ENCODE results near the gene ADISSP. TPM values are rescaled to one million over a fixed set of nuclear protein-coding genes. Genes with fewer than 3 reads are reported as not detected.
A peak's percentile ranks its signal among the peaks of the same experiment; 100 is the strongest.
"Not testable (repeated sequence)": the region's sequence is repeated elsewhere in the genome, so short reads cannot be mapped to it uniquely, and the experiment has no call there.

The ADISSP gene
- total and polyA plus RNA-seq, 2 experiments from 2014 or later: 86.6 to 126 TPM

DNA sequence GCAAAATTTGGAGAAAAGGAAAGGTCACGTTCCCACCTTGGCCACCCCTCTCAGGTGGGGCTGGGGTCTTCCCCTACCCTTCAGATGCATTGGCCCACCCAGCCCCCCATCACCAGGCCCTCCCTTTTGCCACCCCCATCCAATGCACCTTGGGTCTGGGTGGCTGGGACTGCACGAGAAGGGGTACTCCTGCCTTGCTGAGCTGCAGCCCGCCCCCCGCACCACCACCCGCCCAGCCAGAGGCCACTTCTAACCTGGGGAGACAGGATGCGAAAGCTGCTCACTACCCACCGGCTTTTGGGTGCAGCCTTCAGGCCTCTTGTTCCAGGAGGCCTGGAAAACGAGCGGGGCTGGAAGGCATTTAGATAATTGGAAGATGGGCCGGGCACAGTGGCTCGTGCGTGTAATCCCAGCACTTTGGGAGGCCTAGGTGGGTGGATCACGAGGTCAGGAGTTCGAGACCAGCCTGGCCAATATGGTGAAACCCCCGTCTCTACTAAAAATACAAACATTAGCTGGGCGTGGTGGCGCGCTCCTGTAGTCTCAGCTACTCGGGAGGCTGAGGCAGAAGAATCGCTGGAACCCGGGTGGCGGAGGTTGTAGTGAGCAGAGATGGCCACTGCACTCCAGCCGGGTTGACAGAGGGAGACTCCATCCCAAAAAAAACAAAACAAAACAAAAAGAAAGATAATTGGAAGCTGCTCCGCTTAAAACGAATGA is 27.3 kb upstream of the ADISSP start:
- 0 out of 3 replicates have a peak, but pooled peaks cover 3% of the 10 kb centered on the region for H3K36me3 Mint-ChIP-seq (ENCODE audit: low read depth)
- no peaks in the 10 kb centered on the region for H3K36me3 ChIP-seq (ENCODE audit: insufficient read depth)
- ATAC-seq (no peak), DNase-seq (ENCODE audit: low spot score) (no peak)
- H3K9me3 Mint-ChIP-seq: no peaks in the 10 kb centered on the region
- H3K4me2 ChIP-seq: peak overlapping the region; percentile 85
- peaks cover 32% of the 10 kb centered on the region for H3K4me1 Mint-ChIP-seq
- no peak for TF ChIP-seq STAT1 (IDR thresholded peaks at IDR 0.05; ENCODE audit: unreplicated experiment)
- no peak overlapping the region for H3K27ac ChIP-seq (ENCODE audit: low read depth)
- H2AFZ ChIP-seq: no peak overlapping the region
- peaks cover 25% of the 10 kb centered on the region for H3K27me3 Mint-ChIP-seq (ENCODE audit: insufficient read depth, low read depth, poor library complexity)
- H3K4me3 Mint-ChIP-seq: peak overlapping the region; percentile 86
- H4K20me1 ChIP-seq (replicated peaks; ENCODE audit: insufficient read depth): no peaks in the 10 kb centered on the region
- no peaks in the 10 kb centered on the region for H3K79me2 ChIP-seq (replicated peaks; ENCODE audit: insufficient read depth)
- H3K27ac Mint-ChIP-seq: no peak overlapping the region
- peaks cover 30% of the 10 kb centered on the region for H3K4me1 ChIP-seq (ENCODE audit: insufficient read depth)
- H3K27me3 ChIP-seq (ENCODE audit: insufficient read depth): no peaks in the 10 kb centered on the region
- no peaks in the 10 kb centered on the region for H3K9me2 ChIP-seq (ENCODE audit: insufficient read depth)
- H3F3A ChIP-seq (replicated peaks; ENCODE audit: low read depth): peaks cover 12% of the 10 kb centered on the region; the same call in 1 of the 2 replicates
- peak overlapping the region; percentile 68 for H3K4me3 ChIP-seq

DNA sequence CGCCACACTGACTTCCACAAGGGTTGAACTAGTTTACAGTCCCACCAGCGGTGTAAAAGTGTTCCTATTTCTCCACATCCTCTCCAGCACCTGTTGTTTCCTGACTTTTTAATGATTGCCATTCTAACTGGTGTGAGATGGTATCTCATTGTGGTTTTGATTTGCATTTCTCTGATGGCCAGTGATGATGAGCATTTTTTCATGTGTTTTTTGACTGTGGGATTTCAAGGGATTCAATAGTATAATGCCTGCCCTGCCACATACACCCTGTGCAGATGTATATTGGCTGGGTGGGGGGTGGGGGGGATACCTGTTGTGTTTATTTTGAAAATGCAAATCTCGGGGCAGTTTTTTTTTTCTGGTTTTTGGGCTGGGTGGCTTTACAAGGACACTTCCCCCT is 26.6 kb upstream of the ADISSP start:
- not testable (repeated sequence) for H3K36me3 Mint-ChIP-seq (ENCODE audit: low read depth); H3K27ac Mint-ChIP-seq; H3K9me3 Mint-ChIP-seq; H4K20me1 ChIP-seq (replicated peaks; ENCODE audit: insufficient read depth); H3K9me2 ChIP-seq (ENCODE audit: insufficient read depth); H3K27me3 ChIP-seq (ENCODE audit: insufficient read depth); H3K79me2 ChIP-seq (replicated peaks; ENCODE audit: insufficient read depth); H3K36me3 ChIP-seq (ENCODE audit: insufficient read depth); H3K4me3 ChIP-seq; ATAC-seq; DNase-seq (ENCODE audit: low spot score); H3K27ac ChIP-seq (ENCODE audit: low read depth); H2AFZ ChIP-seq; H3K4me3 Mint-ChIP-seq; H3K4me2 ChIP-seq
- peaks cover 21% of the 10 kb centered on the region for H3K27me3 Mint-ChIP-seq (ENCODE audit: insufficient read depth, low read depth, poor library complexity)
- peaks cover 25% of the 10 kb centered on the region for H3K4me1 Mint-ChIP-seq
- Histone ChIP-seq H3F3A (replicated peaks; ENCODE audit: low read depth) (peaks cover 12% of the 10 kb centered on the region; the same call in 1 of the 2 replicates), H3K4me1 (ENCODE audit: insufficient read depth) (peaks cover 25% of the 10 kb centered on the region)

DNA sequence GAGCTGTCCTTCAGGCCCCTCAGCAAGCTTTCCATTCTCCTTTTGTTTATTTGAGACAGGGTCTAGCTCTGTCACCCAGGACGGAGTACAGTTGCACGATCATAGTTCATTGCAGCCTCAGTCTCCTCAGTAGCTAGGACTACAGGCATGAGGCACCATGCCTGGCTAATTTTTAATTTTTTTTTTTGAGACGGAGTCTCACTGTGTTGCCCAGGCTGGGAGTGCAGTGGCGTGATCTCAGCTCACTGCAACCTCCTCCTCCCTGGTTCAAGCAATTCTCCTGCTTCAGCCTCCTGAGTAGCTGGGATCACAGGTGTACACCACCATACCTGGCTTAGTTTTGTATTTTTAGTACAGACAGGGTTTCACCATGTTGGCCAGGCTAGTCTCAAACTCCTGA is 21.6 kb upstream of the ADISSP start:
- peak overlapping the region; percentile 23; the same call in 1 of the 2 replicates for H2AFZ ChIP-seq
- not testable (repeated sequence) for H3K4me3 ChIP-seq; H3F3A ChIP-seq (replicated peaks; ENCODE audit: low read depth); ATAC-seq; H3K36me3 Mint-ChIP-seq (ENCODE audit: low read depth); H3K79me2 ChIP-seq (replicated peaks; ENCODE audit: insufficient read depth); H3K4me2 ChIP-seq; H3K4me1 Mint-ChIP-seq; H3K27ac Mint-ChIP-seq; H3K9me3 Mint-ChIP-seq; H3K36me3 ChIP-seq (ENCODE audit: insufficient read depth); H3K9me2 ChIP-seq (ENCODE audit: insufficient read depth); DNase-seq (ENCODE audit: low spot score); H3K4me1 ChIP-seq (ENCODE audit: insufficient read depth); H3K27ac ChIP-seq (ENCODE audit: low read depth); H3K4me3 Mint-ChIP-seq
- H4K20me1 ChIP-seq (replicated peaks; ENCODE audit: insufficient read depth): peaks cover 11% of the 10 kb centered on the region
- peaks cover 30% of the 10 kb centered on the region for H3K27me3 ChIP-seq (ENCODE audit: insufficient read depth)
- H3K27me3 Mint-ChIP-seq (ENCODE audit: insufficient read depth, low read depth, poor library complexity): peaks cover 12% of the 10 kb centered on the region

DNA sequence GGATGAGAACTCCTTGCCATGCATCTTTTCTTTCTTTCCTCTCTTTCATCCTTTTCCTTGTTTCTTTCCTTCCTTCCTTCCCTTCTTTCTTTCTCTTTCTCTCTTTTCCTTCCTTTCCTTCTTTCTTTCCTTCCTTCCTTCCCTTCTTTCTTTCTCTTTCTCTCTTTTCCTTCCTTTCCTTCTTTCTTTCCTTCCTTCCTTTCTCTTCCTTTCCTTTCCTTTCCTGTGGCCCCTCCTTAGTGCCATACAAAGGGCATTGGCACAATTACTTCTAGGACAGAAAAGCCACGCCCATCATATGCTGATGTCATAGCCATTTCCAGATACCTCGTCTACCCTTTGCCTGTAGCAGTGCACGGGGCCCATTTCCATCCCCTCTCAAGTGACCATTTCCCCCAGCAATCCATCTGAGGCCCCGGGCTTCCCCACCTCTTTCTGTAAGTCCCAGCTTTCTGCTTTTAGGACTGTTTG is 21.2 kb upstream of the ADISSP start:
- Histone ChIP-seq H4K20me1 (replicated peaks; ENCODE audit: insufficient read depth) (peaks cover 12% of the 10 kb centered on the region), H3K4me2 (no peak overlapping the region), H3K4me3 (no peak overlapping the region), H3K9me2 (ENCODE audit: insufficient read depth) (no peaks in the 10 kb centered on the region), H3K4me1 (ENCODE audit: insufficient read depth) (no peaks in the 10 kb centered on the region; the same call in 1 of the 2 replicates), H3K36me3 (ENCODE audit: insufficient read depth) (no peaks in the 10 kb centered on the region), H3K27me3 (ENCODE audit: insufficient read depth) (peaks cover 30% of the 10 kb centered on the region), H3K79me2 (replicated peaks; ENCODE audit: insufficient read depth) (no peaks in the 10 kb centered on the region; the same call in 1 of the 2 replicates), H3F3A (replicated peaks; ENCODE audit: low read depth) (0 out of 2 replicates have a peak, but pooled peaks cover 2% of the 10 kb centered on the region), H2AFZ (peak overlapping the region; percentile 23; the same call in 1 of the 2 replicates), H3K27ac (ENCODE audit: low read depth) (no peak overlapping the region)
- H3K27me3 Mint-ChIP-seq (ENCODE audit: insufficient read depth, low read depth, poor library complexity): peaks cover 12% of the 10 kb centered on the region
- peaks cover 6% of the 10 kb centered on the region for H3K36me3 Mint-ChIP-seq (ENCODE audit: low read depth)
- H3K4me1 Mint-ChIP-seq: peaks cover 8% of the 10 kb centered on the region
- ATAC-seq (no peak), DNase-seq (ENCODE audit: low spot score) (no peak)
- H3K27ac Mint-ChIP-seq: no peak overlapping the region
- H3K4me3 Mint-ChIP-seq: no peak overlapping the region
- no peaks in the 10 kb centered on the region for H3K9me3 Mint-ChIP-seq
- TF ChIP-seq, protein P1, sequence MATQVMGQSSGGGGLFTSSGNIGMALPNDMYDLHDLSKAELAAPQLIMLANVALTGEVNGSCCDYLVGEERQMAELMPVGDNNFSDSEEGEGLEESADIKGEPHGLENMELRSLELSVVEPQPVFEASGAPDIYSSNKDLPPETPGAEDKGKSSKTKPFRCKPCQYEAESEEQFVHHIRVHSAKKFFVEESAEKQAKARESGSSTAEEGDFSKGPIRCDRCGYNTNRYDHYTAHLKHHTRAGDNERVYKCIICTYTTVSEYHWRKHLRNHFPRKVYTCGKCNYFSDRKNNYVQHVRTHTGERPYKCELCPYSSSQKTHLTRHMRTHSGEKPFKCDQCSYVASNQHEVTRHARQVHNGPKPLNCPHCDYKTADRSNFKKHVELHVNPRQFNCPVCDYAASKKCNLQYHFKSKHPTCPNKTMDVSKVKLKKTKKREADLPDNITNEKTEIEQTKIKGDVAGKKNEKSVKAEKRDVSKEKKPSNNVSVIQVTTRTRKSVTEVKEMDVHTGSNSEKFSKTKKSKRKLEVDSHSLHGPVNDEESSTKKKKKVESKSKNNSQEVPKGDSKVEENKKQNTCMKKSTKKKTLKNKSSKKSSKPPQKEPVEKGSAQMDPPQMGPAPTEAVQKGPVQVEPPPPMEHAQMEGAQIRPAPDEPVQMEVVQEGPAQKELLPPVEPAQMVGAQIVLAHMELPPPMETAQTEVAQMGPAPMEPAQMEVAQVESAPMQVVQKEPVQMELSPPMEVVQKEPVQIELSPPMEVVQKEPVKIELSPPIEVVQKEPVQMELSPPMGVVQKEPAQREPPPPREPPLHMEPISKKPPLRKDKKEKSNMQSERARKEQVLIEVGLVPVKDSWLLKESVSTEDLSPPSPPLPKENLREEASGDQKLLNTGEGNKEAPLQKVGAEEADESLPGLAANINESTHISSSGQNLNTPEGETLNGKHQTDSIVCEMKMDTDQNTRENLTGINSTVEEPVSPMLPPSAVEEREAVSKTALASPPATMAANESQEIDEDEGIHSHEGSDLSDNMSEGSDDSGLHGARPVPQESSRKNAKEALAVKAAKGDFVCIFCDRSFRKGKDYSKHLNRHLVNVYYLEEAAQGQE (IDR thresholded peaks at IDR 0.05; ENCODE audit: unreplicated experiment): no peak
- no peak for TF ChIP-seq ZNF331 (CRISPR knock-in tag; IDR thresholded peaks at IDR 0.05; ENCODE audit: low read depth)
- TF ChIP-seq, protein P2, sequence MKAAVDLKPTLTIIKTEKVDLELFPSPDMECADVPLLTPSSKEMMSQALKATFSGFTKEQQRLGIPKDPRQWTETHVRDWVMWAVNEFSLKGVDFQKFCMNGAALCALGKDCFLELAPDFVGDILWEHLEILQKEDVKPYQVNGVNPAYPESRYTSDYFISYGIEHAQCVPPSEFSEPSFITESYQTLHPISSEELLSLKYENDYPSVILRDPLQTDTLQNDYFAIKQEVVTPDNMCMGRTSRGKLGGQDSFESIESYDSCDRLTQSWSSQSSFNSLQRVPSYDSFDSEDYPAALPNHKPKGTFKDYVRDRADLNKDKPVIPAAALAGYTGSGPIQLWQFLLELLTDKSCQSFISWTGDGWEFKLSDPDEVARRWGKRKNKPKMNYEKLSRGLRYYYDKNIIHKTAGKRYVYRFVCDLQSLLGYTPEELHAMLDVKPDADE (IDR thresholded peaks at IDR 0.05): no peak
- TF ChIP-seq, protein P3, sequence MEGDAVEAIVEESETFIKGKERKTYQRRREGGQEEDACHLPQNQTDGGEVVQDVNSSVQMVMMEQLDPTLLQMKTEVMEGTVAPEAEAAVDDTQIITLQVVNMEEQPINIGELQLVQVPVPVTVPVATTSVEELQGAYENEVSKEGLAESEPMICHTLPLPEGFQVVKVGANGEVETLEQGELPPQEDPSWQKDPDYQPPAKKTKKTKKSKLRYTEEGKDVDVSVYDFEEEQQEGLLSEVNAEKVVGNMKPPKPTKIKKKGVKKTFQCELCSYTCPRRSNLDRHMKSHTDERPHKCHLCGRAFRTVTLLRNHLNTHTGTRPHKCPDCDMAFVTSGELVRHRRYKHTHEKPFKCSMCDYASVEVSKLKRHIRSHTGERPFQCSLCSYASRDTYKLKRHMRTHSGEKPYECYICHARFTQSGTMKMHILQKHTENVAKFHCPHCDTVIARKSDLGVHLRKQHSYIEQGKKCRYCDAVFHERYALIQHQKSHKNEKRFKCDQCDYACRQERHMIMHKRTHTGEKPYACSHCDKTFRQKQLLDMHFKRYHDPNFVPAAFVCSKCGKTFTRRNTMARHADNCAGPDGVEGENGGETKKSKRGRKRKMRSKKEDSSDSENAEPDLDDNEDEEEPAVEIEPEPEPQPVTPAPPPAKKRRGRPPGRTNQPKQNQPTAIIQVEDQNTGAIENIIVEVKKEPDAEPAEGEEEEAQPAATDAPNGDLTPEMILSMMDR (conservative IDR thresholded peaks at IDR 0.05; ENCODE audit: low read depth in 2 of 2): no peak

Measured in GM23338 (cell line).